ENCODE measurements around the gene NBEAL2.

The NBEAL2 gene

DNA sequence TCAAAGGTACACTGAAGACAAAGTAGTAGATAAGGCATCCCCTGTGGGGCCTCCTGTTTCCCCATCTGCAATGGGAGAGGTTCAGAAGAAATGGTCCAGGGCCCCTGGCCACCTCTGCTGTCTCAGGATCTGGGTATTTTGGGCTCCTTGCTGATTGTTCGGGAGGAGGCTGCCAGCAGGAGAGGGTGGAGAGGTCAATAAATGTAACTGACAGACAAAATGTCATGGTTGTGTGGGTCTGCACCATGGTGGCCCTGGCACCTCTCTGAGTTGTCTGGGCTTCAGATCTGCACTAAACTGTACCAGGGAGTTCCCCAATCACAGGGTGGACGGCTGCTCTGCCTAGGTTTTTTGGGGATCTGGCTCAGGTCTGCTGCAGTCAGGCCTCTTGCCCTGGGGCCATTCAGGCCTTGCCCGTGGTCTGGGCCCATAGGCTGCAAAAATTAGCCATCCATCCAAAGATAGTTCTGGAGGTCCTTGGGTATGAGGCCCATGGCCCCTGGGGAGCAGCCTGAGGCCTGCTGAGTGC lies 7.4 kb downstream of the NBEAL2 start:
- no peak for DNase-seq (ENCODE audit: low read depth in 2 of 2)

DNA sequence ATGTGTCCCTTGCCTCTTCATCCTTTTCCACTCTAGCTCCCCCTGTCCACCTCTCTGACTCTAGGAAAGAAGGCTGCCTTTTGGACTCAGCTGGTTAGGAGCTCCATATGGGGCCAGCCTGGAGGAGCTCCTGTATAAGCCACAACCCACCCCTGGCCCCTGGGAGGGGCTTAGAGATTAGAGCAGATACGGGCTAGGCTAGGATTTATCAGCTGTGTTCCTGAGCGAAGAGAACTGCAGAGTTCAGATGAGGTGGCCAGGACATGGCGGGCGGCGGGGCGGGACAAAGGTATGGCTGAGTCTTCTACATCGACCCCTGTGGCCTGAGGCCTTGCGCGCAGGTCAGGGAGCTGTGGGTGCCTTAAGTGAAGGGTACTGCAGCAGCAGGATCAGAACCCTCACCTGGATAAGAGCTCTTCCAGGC lies 7.9 kb downstream of the NBEAL2 start:
- DNase-seq (ENCODE audit: low read depth in 2 of 2): no peak

- DNase-seq (ENCODE audit: low read depth in 2 of 2): peak; percentile 73 to 79
Observed at GRCh38 chr3:46987743-46988401, 8.4 kb downstream of the NBEAL2 start.

DNA sequence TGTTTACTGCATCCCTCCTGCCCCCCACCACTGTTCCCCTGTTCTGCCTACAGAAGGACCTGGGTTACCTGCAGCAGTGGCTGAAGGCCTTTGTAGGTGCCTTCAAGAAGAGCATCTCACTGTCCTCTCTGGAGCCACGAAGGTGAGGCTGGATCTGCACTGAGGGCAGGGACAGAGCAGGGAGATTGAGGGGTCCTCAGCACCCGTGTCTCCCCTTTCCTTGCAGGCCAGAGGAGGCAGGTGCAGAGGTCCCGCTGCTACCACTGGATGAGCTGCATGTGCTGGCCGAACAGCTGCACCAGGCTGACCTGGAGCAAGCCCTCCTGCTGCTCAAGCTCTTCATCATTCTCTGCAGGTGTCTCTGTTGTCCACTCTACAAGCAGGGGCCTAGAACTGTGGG lies 9.2 kb downstream of the NBEAL2 start:
- no peak for DNase-seq (ENCODE audit: low read depth in 2 of 2)

DNA sequence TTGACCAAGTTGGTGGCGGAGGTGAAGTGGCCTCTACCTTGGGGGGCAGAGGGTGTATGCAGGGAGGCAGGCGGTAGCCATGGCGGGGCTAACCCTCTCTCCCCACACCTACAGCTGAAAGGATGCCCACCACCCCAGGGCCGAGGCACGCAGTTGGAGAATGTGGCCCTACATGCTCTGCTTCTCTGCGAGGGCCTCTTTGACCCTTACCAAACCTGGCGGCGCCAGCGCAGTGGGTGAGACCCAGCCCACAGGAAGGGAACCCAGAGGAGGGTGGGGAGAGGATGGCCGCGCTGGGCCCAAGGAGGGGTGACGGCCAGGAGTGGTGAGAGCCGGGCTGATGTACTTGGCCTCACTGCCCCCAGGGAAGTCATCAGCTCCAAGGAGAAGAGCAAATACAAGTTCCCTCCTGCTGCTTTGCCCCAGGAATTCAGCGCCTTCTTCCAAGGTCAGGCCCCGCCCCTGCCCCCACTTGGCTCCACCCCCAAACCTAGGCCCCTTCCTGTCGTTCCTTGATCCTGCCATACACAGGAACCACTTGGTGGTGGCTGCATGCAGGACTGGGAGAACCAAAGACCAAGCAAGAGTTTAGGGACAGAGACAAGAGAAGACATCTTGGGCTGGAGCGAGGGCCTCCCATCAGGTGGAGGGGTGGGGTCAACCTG lies 9.8 kb downstream of the NBEAL2 start:
- no peak for DNase-seq (ENCODE audit: low read depth in 2 of 2)

- no peak for DNase-seq (ENCODE audit: low read depth in 2 of 2)
Observed at GRCh38 chr3:46990573-46991374, 11.3 kb downstream of the NBEAL2 start.

GRCh38 chr3:46991406-46992165 lies 12.1 kb downstream of the NBEAL2 start:
- no peak for DNase-seq (ENCODE audit: low read depth in 2 of 2)

DNA sequence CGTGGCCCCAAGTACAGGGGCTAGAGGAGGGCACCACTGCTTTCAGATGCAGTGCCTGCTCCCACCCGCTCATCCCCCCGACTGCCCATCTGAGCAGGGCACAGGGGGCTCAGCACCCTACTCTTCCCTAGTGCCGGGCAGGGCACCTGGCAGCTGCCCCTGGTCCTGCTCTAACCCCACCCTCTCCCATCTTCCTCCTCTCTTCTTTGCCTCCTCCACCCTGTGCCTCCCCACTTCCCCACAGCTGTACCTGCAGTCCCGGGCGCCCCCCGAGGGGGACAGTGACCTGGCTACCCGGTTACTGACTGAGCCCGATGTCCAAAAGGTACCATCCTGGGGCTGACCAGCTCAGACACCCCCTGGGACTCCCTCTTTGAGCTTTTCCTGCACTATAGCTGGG lies 12.8 kb downstream of the NBEAL2 start:
- no peak for DNase-seq (ENCODE audit: low read depth in 2 of 2)

DNA sequence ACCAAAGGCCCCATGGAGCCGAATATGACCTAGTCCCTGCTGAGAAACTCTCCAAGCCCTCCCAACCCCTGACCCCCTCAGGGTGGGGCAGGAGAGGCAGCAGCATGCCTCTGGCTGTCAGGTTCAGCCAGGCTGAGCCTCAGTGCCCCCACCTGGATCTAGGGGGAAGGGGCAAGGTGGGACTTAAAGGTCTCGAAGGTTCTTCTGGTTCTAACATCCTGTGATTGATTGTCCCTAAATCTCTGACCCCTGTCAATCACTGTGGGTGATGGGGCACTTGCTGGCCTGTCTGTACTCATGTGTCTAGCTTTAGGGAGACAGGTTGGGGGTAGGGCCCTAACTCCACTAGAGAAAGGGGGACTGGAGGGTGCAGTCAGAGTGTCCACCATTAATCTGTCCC lies 13.8 kb downstream of the NBEAL2 start:
- no peak for DNase-seq (ENCODE audit: low read depth in 2 of 2)

- no peak for DNase-seq (ENCODE audit: low read depth in 2 of 2)
Observed at GRCh38 chr3:46993986-46994385, 14.5 kb downstream of the NBEAL2 start.

GRCh38 chr3:46994801-46995731 lies 15.6 kb downstream of the NBEAL2 start:
- DNase-seq (ENCODE audit: low read depth in 2 of 2): no peak

DNA sequence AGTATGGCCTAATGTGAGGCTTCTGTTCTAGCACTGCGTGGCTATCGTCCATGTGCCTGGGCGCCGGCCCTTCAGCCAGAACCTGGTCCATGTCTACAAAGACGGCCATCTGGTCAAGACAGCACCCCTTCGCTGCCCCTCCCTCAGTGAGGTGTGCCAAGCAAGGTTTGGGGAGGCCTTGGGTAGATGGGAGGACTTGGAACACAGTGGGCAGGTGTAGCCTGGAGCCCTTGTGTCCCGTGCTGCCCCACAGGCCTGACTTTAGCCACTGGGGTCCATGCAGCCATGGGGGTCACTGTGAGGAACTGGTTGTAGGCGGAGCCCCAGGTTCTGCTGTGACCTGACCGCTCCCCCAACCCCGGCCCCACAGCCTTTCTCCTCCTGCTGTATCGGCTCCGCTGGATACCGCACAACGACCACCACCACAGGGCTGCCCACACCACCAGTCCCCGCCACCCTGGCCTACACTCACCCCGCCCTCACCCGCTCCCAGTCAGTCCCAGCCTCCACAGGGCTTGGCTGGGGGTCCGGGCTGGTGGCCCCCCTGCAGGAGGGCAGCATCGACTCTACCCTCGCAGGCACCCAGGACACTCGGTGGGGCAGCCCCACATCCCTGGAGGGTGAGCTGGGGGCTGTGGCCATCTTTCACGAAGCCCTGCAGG lies 16.6 kb downstream of the NBEAL2 start:
- DNase-seq (ENCODE audit: low read depth in 2 of 2): no peak

GRCh38 chr3:46996689-46997452 lies 17.4 kb downstream of the NBEAL2 start:
- no peak for DNase-seq (ENCODE audit: low read depth in 2 of 2)

DNA sequence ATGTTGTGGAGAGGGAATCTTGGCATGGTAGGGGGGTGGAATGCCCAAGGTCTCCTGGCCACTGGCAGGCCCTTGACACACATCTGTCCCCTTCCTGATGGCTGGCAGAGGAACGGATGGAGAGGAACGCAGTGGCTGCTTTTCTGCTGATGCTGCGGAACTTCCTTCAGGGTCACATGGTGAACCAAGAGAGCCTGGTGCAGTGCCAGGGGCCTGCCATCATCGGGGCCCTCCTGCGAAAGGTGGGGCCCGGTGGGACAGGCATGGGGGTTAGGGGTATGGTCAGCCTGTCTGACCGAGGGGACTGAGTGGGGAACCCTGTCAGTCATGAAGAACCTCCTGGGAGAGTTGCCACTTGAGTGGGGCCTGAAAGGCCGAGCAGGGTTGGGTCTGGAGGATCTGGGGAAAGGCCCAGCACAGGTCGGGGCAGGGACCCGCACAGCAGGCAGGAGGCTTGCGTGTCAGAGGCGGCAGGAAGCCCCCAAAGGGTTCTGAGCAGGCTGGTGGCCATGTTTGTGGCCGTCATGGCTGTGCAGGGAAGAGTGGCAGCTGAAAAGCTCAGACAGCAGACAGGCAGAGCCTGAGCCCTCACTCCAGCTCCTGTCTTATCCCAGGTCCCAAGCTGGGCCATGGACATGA lies 18.1 kb downstream of the NBEAL2 start:
- no peak for DNase-seq (ENCODE audit: low read depth in 2 of 2)

- DNase-seq (ENCODE audit: low read depth in 2 of 2): peak; percentile 59 to 68
Observed at GRCh38 chr3:46998121-46998851, 18.8 kb downstream of the NBEAL2 start.

DNA sequence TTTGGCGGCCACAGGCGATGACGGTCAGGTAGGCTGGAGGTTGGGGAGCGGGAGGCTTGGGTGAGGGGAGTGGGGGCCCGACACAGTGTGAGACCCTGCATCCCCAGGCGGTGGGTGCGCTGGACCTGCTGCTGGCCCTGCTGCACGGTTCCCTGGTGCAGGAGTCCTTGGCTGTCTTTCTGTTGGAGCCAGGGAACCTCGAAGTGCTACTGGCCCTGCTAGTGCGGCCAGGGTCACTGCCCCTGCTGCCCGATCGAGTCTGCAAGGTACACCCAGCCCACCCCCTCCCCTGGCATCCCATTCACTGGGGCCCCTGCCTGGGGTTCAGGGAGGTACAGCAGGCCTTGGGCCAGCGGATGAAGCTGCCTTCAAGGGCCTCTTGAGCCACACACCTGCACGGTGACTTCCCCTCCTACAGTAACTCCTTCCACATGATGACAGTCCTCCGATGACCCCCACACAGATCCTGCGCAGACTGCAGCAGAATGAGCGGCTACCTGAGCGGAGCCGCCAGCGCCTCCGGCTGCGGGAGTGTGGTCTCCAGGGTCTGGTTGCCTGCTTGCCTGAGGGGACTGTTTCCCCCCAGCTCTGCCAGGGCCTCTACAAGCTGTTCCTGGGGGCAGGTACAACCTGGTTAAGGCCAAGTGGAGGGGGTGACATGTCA lies 19.5 kb downstream of the NBEAL2 start:
- no peak for DNase-seq (ENCODE audit: low read depth in 2 of 2)

- no peak for DNase-seq (ENCODE audit: low read depth in 2 of 2)
Observed at GRCh38 chr3:46999516-47000197, 20.2 kb downstream of the NBEAL2 start.

Data from stimulated activated CD4-positive, alpha-beta T cell treated with anti-CD3 and anti-CD28 coated beads, Interleukin-4, amount 100 ng/mL, for 48 hours (primary cell).